GM18499 (cell line): ENCODE measurements around the gene SLC5A5.

Experiments
- ATAC-seq: cut with Tn5 transposase; IDR thresholded peaks from one replicate; pipeline ENCODE4 v1.9.1; 2021; ENCODE audit warnings: moderate number of reproducible peaks; ENCODE audit not compliant: insufficient read depth, unreplicated experiment

The SLC5A5 gene

GRCh38 chr19:17846146-17846545 is 25.6 kb upstream of the SLC5A5 start:
- ATAC-seq = no peak

GRCh38 chr19:17847538-17848366 is 24.0 kb upstream of the SLC5A5 start, which contains the start of gene JAK3:
JAK3 (minus strand) TSS chr19:17847982; CDS start chr19:17844417, 3,565 bp downstream.
- no peak for ATAC-seq

GRCh38 chr19:17848595-17849292 is 23.0 kb upstream of the SLC5A5 start:
- no peak for ATAC-seq

GRCh38 chr19:17854061-17854460 is 17.7 kb upstream of the SLC5A5 start:
- no peak for ATAC-seq

- ATAC-seq = no peak
Measured at GRCh38 chr19:17855280-17856152, 16.2 kb upstream of the SLC5A5 start.

- ATAC-seq = peak; percentile 81
Measured at GRCh38 chr19:17859533-17860330, 12.0 kb upstream of the SLC5A5 start, which contains the start of gene RPL18A. RPL18A (plus strand) TSS chr19:17859910; CDS start chr19:17859957, 47 bp downstream.

- ATAC-seq = no peak
Measured at GRCh38 chr19:17860331-17860992, 11.3 kb upstream of the SLC5A5 start.

- ATAC-seq = no peak
Measured at GRCh38 chr19:17860993-17861360, 10.8 kb upstream of the SLC5A5 start.

- ATAC-seq = no peak
Measured at GRCh38 chr19:17861542-17862402, 10.0 kb upstream of the SLC5A5 start.

- ATAC-seq = no peak
Measured at GRCh38 chr19:17862711-17863519, 8.8 kb upstream of the SLC5A5 start.

GRCh38 chr19:17863520-17864182 is 8.1 kb upstream of the SLC5A5 start:
- ATAC-seq = no peak

GRCh38 chr19:17865364-17866311 is 6.1 kb upstream of the SLC5A5 start:
- ATAC-seq = no peak

- no peak for ATAC-seq
Measured at GRCh38 chr19:17866312-17866963, 5.3 kb upstream of the SLC5A5 start.

GRCh38 chr19:17866964-17867486 is 4.7 kb upstream of the SLC5A5 start:
- ATAC-seq = no peak

GRCh38 chr19:17868669-17869068 is 3.1 kb upstream of the SLC5A5 start:
- no peak for ATAC-seq
